Testis (tissue), 2 donors: ENCODE data around the gene GET4.

ENCODE experiments used
- CTCF ChIP-seq, 3 experiments: fragments of 450-650 bp in 2 of 3; fragments of 200-600 bp in 1 of 3; sonication (generic) in 1 of 3; IDR thresholded peaks; one replicate each; pipeline ENCODE4 v1.5.1; 2016 to 2019; ENCODE audit warnings: antibody characterized with exemption in 3 of 3, mild to moderate bottlenecking in 2 of 3, moderate library complexity in 1 of 3
- POLR2A ChIP-seq: fragments of 450-650 bp; IDR thresholded peaks from one replicate; pipeline ENCODE4 v1.6.1; 2017; ENCODE audit warnings: antibody characterized with exemption, mild to moderate bottlenecking, moderate library complexity

DNA sequence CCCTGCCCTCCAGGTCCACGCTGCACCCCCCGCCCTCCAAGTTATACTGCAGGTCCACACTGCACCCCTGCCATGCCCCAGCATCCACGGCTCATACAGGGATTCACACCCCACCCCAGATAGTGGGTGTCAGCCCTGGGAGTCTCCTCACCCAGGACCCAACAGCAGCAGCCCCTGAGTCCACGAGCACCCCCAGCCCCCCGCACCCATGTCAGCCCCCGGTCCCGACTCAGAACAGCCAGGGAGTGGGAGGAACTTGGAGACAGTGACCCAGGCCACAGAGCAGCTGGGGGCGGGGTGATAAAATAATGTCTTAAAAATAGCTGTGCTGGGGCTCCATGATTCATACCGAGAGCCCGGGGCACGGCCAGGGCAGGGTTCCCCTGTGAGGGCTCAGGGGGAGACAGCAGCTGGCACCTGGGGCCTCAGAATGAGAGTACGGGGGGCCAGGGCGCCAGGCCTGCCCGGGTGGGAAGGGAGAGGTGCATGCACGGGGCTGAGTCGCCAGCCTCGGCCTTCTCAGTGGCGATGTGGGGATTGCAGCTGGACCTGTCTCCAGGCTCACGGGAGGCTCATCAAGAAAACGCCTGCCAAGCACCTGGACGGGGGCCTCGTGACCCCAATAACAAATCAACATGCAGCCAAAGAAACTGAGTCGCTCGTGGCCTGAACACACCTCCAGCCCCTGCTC lies 48.3 kb downstream of the GET4 start:
- TF ChIP-seq CTCF (IDR thresholded peaks at IDR 0.05) (no peak), POLR2A (no peak)
